Mucosa of descending colon (tissue), 3 donors: ENCODE data around the gene HORMAD2. TPM values are rescaled to one million over a fixed set of nuclear protein-coding genes. Genes with fewer than 3 reads are reported as not detected.
A peak's percentile ranks its signal among the peaks of the same experiment; 100 is the strongest.

Experiments
- ATAC-seq: fragments of 200-7000 bp; cut with Tn5 transposase; one replicate; pipeline ENCODE4 v1.9.1; 2020; ENCODE audit warnings: mild to moderate bottlenecking, moderate library complexity
- DNase-seq, 3 donors: peaks; one replicate each; pipeline ENCODE4 v3.0.0-alpha.2; 2020
- H3K36me3 ChIP-seq: fragments of 200-600 bp; one replicate; pipeline ENCODE4 v1.8.0; 2021; ENCODE audit warnings: low read depth, mild to moderate bottlenecking
- H3K4me1 ChIP-seq: fragments of 200-600 bp; one replicate; pipeline ENCODE4 v1.8.0; 2021; ENCODE audit warnings: low read depth, mild to moderate bottlenecking
- H3K4me3 ChIP-seq: fragments of 200-600 bp; one replicate; pipeline ENCODE4 v1.8.0; 2021; ENCODE audit warnings: mild to moderate bottlenecking
- H3K9me3 ChIP-seq: fragments of 200-600 bp; one replicate; pipeline ENCODE4 v1.8.0; 2021; ENCODE audit warnings: mild to moderate bottlenecking
- CTCF ChIP-seq: fragments of 200-600 bp; IDR thresholded peaks from one replicate; pipeline ENCODE4 v1.8.0; 2022; ENCODE audit warnings: antibody characterized with exemption, mild to moderate bottlenecking
- intact Hi-C, 2 donors: fragments of 100-400 bp; cut with DNase I in 1 of 2; cut with micrococcal nuclease in 1 of 2; formaldehyde crosslinking; loops; one replicate each; pipeline versions ENCODE4 v1.11.0 to v1.11.1; 2022; cut with DNase I, micrococcal nuclease
- total RNA-seq, 3 donors: library from RNA; stranded (reverse); fragmentation: NEBNext Ultra II Directional in 2 of 3; extraction: Animal tissue kit (Norgen Biotek cat#: 25700) in 2 of 3; gene quantifications; one replicate each; pipeline versions ENCODE4 v1.2.1 to v1.2.4, GENCODE V29; 2021 to 2023
- donor health status: DM: no; HTN: no; CAD: no; lungs with moderate emphysema.
- donor health status: DM: no; HTN: no; CAD: no.
- donor health status: DM: no; HTN: yes; CAD: no.

Gene HORMAD2
- total RNA-seq, 3 donors from 2014 or later, result not detected

GRCh38 chr22:30158744-30159500 is 78.7 kb downstream of the HORMAD2 start:
- Histone ChIP-seq H3K9me3 (no peaks in the 10 kb centered on the region), H3K4me1 (no peaks in the 10 kb centered on the region), H3K36me3 (no peaks in the 10 kb centered on the region), H3K4me3 (no peak overlapping the region)
- no peak for TF ChIP-seq CTCF
- DNase-seq (no peak), ATAC-seq (no peak)
- intact Hi-C loops, result no loop called here

DNA sequence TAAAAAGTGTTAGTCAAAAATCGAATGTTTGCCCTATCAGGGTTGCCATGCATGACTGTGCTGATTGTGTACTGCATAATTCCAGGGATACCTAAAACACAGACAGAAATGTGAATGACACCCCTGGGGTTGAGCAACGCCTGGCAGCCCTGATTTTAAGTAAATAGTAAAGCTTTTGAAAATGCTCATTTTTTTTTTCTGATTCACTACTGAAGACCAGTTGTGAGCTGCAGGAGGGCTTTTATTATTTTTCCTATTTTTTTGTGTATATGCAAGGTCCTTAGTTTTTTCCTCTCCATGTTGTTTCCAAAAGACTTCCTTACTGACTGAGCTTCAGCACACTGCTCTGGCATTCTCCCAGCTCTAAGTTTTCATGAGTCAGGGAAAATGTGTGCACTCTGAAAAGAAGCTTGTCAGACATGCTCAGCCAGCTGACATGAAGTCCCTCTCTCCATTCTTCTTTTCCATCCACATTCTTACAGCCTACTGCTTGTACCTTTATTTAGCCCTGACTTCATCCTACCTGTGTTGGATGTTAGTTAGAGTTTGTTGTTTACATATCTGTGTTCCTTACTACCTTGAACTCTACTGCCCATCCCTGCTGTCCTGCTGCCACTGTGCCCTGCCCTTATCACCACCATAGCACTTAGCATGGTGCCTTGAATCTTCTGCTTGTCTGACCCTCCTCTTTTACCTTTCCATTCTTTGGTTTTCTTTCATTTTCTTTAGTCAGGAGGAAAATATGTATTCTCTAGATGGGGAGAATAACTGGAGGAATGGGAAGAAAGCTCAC is 79.5 kb downstream of the HORMAD2 start:
- DNase-seq, result peak in 1 of 3 donors; percentile 20
- H3K9me3 ChIP-seq, result no peaks in the 10 kb centered on the region
- H3K4me3 ChIP-seq, result no peak overlapping the region
- H3K4me1 ChIP-seq, result no peaks in the 10 kb centered on the region
- ATAC-seq, result no peak
- intact Hi-C loops, result no loop called here
- H3K36me3 ChIP-seq, result no peaks in the 10 kb centered on the region
- TF ChIP-seq CTCF, result no peak

DNA sequence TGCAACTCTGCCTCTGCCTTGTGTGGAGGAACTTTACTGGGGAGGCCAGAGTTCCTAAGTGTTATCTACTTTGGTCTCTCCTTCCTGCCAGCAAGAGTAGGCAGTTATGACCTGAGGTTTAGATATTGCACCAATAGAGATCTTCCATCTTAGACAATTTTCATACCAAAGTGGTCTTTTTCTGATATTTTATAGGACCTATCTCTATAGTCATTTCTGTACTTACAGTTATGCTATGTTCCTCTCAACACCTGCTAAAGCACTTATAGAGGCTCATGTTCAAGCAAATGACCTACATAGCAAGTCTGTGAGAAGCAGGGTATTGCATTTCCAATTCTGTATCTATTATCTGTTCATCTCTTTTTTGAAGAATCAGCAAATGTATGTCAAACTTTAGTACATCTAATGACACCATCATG is 80.8 kb downstream of the HORMAD2 start:
- H3K4me1 ChIP-seq, result no peaks in the 10 kb centered on the region
- H3K4me3 ChIP-seq, result no peak overlapping the region
- H3K9me3 ChIP-seq, result no peaks in the 10 kb centered on the region
- no peak for TF ChIP-seq CTCF
- ATAC-seq, result no peak
- H3K36me3 ChIP-seq, result no peaks in the 10 kb centered on the region
- no peak for DNase-seq
- intact Hi-C loops, result no loop called here

DNA sequence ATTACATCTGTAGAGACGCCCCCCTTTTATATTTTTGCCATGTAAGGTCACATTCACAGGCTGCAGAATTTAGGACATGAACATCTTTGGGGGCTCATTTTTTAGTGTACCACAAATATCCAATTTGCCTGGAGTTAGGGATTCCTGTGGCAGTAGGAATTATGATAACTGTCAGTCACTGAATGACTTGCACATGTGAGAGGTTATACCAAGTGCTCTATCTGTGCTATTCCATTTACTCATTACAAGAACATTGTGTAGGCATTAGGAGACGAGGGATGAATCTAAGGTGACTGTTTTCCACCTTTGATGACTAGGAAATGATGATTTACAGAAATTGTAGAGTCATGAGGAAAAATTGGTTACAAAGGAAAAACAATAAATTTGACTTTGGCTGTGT is 87.0 kb downstream of the HORMAD2 start:
- ATAC-seq (no peak), DNase-seq (no peak)
- TF ChIP-seq CTCF, result no peak
- intact Hi-C loops, result no loop called here
- no peaks in the 10 kb centered on the region for H3K36me3 ChIP-seq
- no peaks in the 10 kb centered on the region for H3K9me3 ChIP-seq
- H3K4me1 ChIP-seq, result no peaks in the 10 kb centered on the region
- H3K4me3 ChIP-seq, result no peak overlapping the region

DNA sequence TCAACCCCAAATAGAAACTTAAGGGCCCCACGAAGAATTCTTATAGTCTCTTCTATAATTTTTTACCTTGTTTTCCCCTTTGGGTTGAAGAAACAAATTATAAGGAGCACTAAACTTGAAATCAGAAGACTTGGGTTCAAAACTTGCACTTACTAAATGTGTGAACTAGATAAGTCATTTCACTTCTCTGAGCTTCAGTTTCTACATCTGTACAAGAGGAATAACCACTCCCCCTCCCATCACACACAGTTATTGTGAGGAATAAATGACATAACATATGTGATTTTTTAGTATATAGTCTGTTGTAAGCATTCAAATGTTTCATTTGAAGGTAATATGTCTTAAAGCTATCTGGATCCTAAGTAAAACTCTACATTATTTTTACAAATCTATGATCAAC is 87.5 kb downstream of the HORMAD2 start:
- no peak for ATAC-seq
- no peak for DNase-seq
- Histone ChIP-seq H3K4me3 (no peak overlapping the region), H3K36me3 (no peaks in the 10 kb centered on the region), H3K9me3 (no peaks in the 10 kb centered on the region), H3K4me1 (no peaks in the 10 kb centered on the region)
- intact Hi-C loops, result no loop called here
- TF ChIP-seq CTCF, result no peak
